H1 (cell line): ENCODE measurements around the gene PDCD7. TPM values are rescaled to one million over a fixed set of nuclear protein-coding genes. Genes with fewer than 3 reads are reported as not detected.

ENCODE experiments used
- ATF3 ChIP-seq: IDR thresholded peaks from 2 replicates; pipeline ENCODE4 v1.6.1; 2011; ENCODE audit warnings: low read depth, mild to moderate bottlenecking, low read length; ENCODE audit not compliant: insufficient read depth
- BCL11A ChIP-seq, 2 experiments: IDR thresholded peaks; one replicate each; pipeline ENCODE4 v1.6.1; 2011; ENCODE audit warnings: low read depth in 2 of 2, low read length in 2 of 2, mild to moderate bottlenecking in 2 of 2
- CTCF ChIP-seq, 3 experiments: IDR thresholded peaks; 1 replicate in 2 of 3; 2 replicates in 1 of 3; pipeline versions ENCODE4 v1.5.1 to v1.6.1; 2011; ENCODE audit warnings: low read length in 3 of 3, mild to moderate bottlenecking in 3 of 3, inconsistent platforms in 2 of 3, low read depth in 1 of 3, moderate library complexity in 1 of 3; ENCODE audit not compliant: insufficient read depth in 1 of 3; ENCODE audit errors: control extremely low read depth in 1 of 3
- E2F6 ChIP-seq: IDR thresholded peaks from 2 replicates; pipeline ENCODE4 v1.6.1; 2012; ENCODE audit warnings: inconsistent platforms
- SRF ChIP-seq: IDR thresholded peaks from 2 replicates; pipeline ENCODE4 v1.6.1; 2011; ENCODE audit warnings: mild to moderate bottlenecking, low read depth, low read length, moderate library complexity
- SUZ12 ChIP-seq: fragments of 200-600 bp; sonication (generic); IDR thresholded peaks from 2 replicates; pipeline ENCODE4 v1.6.1; 2012; ENCODE audit warnings: mild to moderate bottlenecking, inconsistent platforms, low read length, moderate library complexity, mixed read lengths
- polyA plus RNA-seq, 7 experiments: library from polyadenylated mRNA; depleted of rRNA in 3 of 7; stranded (reverse) in 5 of 7; unstranded in 2 of 7; fragments of >200 nt in 5 of 7; fragments of 200-250 nt in 2 of 7; gene quantifications; 1 replicate in 5 of 7; 2 replicates in 1 of 7; 4 replicates in 1 of 7; pipeline versions ENCODE4 v1.2.1 to v1.2.3, GENCODE V29; 2011 to 2013; ENCODE audit warnings: missing spikeins in 2 of 7, mixed read lengths in 2 of 7
- total RNA-seq: library from RNA; stranded (reverse); fragmentation: NEBNext Ultra II Directional; extraction: Animal tissue kit (Norgen Biotek cat#: 25700); gene quantifications from 2 replicates; pipeline ENCODE4 v1.2.1, GENCODE V29; 2021

Gene PDCD7
- total and polyA plus RNA-seq, 2 of the 8 experiments (the other 6 are each of a cell fraction or from before 2014, with no cell fraction given): 11.5 to 25.6 TPM

- TF ChIP-seq SUZ12: no peak
- TF ChIP-seq E2F6: no peak
- no peak for TF ChIP-seq BCL11A (IDR thresholded peaks at IDR 0.05; ENCODE audit: low read depth in 2 of 2, low read length in 2 of 2)
- TF ChIP-seq SRF: no peak
- TF ChIP-seq ATF3: no peak
- no peak for TF ChIP-seq CTCF (IDR thresholded peaks at IDR 0.05; ENCODE audit: control extremely low read depth in 1 of 3, insufficient read depth in 1 of 3, low read depth in 1 of 3, low read length in 3 of 3)
- TF ChIP-seq, all 59 proteins: peak for 0
These were observed 51.9 kb downstream of the PDCD7 start (continued) for GRCh38 chr15:65081758-65082157.
